H1 (cell line): Measurements from ENCODE around the gene MAP3K15. TPM values are rescaled to one million over a fixed set of nuclear protein-coding genes. Genes with fewer than 3 reads are reported as not detected.

Experiments used
- CTBP2 ChIP-seq: IDR thresholded peaks from 2 replicates; pipeline ENCODE4 v1.7.0; 2011; ENCODE audit warnings: borderline replicate concordance, mild to moderate bottlenecking, moderate library complexity, mixed read lengths, low read length; ENCODE audit not compliant: insufficient read depth, insufficient read length
- EP300 ChIP-seq, 2 experiments: IDR thresholded peaks; 1 replicate in 1 of 2; 2 replicates in 1 of 2; pipeline ENCODE4 v1.6.1; 2011 to 2012; ENCODE audit warnings: low read depth in 2 of 2, low read length in 2 of 2, mild to moderate bottlenecking in 2 of 2, borderline replicate concordance in 1 of 2, inconsistent platforms in 1 of 2, moderate library complexity in 1 of 2
- MAFK ChIP-seq: IDR thresholded peaks from 2 replicates; pipeline ENCODE4 v1.6.1; 2012; ENCODE audit warnings: low read depth, mild to moderate bottlenecking, improper control_type of control experiment, low read length
- RFX5 ChIP-seq: IDR thresholded peaks from 2 replicates; pipeline ENCODE4 v1.6.1; 2011; ENCODE audit warnings: low read depth, low read length, improper control_type of control experiment, borderline replicate concordance
- polyA plus RNA-seq, 7 experiments: library from polyadenylated mRNA; depleted of rRNA in 3 of 7; stranded (reverse) in 5 of 7; unstranded in 2 of 7; fragments of >200 nt in 5 of 7; fragments of 200-250 nt in 2 of 7; gene quantifications; 1 replicate in 5 of 7; 2 replicates in 1 of 7; 4 replicates in 1 of 7; pipeline versions ENCODE4 v1.2.1 to v1.2.3, GENCODE V29; 2011 to 2013; ENCODE audit warnings: missing spikeins in 2 of 7, mixed read lengths in 2 of 7
- total RNA-seq: library from RNA; stranded (reverse); fragmentation: NEBNext Ultra II Directional; extraction: Animal tissue kit (Norgen Biotek cat#: 25700); gene quantifications from 2 replicates; pipeline ENCODE4 v1.2.1, GENCODE V29; 2021
- TF ChIP-seq, protein P1 (sequence below): IDR thresholded peaks from 2 replicates; pipeline ENCODE4 v1.6.1; 2011; ENCODE audit warnings: low read length, improper control_type of control experiment
- TF ChIP-seq, protein P2 (sequence below): fragments of 300-600 bp; sonication (generic); IDR thresholded peaks from 2 replicates; pipeline ENCODE4 v1.7.1; 2012; ENCODE audit warnings: low read length, moderate library complexity, mild to moderate bottlenecking, inconsistent platforms; ENCODE audit not compliant: insufficient replicate concordance

The MAP3K15 gene
- total and polyA plus RNA-seq, 2 of the 8 experiments (the other 6 are each of a cell fraction or from before 2014, with no cell fraction given): 1.8 to 2.4 TPM

DNA sequence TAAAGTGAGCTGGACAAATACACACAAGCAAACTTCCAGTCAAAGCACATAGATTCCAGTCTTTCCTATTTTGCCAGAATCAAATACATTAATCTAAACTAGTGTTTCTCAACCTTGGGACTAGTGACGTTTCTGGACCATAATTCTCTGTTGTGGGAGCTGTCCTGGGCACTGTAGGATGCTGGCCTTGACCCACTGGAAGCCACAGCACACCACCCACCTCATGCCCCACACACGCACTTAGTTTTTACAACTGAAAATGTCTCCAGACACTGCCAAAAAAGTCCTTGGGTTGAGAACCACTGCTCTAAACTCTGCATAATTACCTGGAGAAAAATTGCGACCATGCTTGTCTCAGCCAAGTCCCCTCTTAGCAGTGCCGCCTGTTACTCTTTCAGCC, 57.6 kb downstream of the MAP3K15 start (continued):
- TF ChIP-seq CTBP2 (no peak), MAFK (no peak), RFX5 (no peak), EP300 (IDR thresholded peaks at IDR 0.05; ENCODE audit: borderline replicate concordance in 1 of 2, low read depth in 2 of 2, low read length in 2 of 2) (no peak)
- TF ChIP-seq, protein P1, sequence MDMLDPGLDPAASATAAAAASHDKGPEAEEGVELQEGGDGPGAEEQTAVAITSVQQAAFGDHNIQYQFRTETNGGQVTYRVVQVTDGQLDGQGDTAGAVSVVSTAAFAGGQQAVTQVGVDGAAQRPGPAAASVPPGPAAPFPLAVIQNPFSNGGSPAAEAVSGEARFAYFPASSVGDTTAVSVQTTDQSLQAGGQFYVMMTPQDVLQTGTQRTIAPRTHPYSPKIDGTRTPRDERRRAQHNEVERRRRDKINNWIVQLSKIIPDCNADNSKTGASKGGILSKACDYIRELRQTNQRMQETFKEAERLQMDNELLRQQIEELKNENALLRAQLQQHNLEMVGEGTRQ: no peak
- TF ChIP-seq, protein P2, sequence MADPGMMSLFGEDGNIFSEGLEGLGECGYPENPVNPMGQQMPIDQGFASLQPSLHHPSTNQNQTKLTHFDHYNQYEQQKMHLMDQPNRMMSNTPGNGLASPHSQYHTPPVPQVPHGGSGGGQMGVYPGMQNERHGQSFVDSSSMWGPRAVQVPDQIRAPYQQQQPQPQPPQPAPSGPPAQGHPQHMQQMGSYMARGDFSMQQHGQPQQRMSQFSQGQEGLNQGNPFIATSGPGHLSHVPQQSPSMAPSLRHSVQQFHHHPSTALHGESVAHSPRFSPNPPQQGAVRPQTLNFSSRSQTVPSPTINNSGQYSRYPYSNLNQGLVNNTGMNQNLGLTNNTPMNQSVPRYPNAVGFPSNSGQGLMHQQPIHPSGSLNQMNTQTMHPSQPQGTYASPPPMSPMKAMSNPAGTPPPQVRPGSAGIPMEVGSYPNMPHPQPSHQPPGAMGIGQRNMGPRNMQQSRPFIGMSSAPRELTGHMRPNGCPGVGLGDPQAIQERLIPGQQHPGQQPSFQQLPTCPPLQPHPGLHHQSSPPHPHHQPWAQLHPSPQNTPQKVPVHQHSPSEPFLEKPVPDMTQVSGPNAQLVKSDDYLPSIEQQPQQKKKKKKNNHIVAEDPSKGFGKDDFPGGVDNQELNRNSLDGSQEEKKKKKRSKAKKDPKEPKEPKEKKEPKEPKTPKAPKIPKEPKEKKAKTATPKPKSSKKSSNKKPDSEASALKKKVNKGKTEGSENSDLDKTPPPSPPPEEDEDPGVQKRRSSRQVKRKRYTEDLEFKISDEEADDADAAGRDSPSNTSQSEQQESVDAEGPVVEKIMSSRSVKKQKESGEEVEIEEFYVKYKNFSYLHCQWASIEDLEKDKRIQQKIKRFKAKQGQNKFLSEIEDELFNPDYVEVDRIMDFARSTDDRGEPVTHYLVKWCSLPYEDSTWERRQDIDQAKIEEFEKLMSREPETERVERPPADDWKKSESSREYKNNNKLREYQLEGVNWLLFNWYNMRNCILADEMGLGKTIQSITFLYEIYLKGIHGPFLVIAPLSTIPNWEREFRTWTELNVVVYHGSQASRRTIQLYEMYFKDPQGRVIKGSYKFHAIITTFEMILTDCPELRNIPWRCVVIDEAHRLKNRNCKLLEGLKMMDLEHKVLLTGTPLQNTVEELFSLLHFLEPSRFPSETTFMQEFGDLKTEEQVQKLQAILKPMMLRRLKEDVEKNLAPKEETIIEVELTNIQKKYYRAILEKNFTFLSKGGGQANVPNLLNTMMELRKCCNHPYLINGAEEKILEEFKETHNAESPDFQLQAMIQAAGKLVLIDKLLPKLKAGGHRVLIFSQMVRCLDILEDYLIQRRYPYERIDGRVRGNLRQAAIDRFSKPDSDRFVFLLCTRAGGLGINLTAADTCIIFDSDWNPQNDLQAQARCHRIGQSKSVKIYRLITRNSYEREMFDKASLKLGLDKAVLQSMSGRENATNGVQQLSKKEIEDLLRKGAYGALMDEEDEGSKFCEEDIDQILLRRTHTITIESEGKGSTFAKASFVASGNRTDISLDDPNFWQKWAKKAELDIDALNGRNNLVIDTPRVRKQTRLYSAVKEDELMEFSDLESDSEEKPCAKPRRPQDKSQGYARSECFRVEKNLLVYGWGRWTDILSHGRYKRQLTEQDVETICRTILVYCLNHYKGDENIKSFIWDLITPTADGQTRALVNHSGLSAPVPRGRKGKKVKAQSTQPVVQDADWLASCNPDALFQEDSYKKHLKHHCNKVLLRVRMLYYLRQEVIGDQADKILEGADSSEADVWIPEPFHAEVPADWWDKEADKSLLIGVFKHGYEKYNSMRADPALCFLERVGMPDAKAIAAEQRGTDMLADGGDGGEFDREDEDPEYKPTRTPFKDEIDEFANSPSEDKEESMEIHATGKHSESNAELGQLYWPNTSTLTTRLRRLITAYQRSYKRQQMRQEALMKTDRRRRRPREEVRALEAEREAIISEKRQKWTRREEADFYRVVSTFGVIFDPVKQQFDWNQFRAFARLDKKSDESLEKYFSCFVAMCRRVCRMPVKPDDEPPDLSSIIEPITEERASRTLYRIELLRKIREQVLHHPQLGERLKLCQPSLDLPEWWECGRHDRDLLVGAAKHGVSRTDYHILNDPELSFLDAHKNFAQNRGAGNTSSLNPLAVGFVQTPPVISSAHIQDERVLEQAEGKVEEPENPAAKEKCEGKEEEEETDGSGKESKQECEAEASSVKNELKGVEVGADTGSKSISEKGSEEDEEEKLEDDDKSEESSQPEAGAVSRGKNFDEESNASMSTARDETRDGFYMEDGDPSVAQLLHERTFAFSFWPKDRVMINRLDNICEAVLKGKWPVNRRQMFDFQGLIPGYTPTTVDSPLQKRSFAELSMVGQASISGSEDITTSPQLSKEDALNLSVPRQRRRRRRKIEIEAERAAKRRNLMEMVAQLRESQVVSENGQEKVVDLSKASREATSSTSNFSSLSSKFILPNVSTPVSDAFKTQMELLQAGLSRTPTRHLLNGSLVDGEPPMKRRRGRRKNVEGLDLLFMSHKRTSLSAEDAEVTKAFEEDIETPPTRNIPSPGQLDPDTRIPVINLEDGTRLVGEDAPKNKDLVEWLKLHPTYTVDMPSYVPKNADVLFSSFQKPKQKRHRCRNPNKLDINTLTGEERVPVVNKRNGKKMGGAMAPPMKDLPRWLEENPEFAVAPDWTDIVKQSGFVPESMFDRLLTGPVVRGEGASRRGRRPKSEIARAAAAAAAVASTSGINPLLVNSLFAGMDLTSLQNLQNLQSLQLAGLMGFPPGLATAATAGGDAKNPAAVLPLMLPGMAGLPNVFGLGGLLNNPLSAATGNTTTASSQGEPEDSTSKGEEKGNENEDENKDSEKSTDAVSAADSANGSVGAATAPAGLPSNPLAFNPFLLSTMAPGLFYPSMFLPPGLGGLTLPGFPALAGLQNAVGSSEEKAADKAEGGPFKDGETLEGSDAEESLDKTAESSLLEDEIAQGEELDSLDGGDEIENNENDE: no peak
